ENCODE results near the gene PSME4.

DNA sequence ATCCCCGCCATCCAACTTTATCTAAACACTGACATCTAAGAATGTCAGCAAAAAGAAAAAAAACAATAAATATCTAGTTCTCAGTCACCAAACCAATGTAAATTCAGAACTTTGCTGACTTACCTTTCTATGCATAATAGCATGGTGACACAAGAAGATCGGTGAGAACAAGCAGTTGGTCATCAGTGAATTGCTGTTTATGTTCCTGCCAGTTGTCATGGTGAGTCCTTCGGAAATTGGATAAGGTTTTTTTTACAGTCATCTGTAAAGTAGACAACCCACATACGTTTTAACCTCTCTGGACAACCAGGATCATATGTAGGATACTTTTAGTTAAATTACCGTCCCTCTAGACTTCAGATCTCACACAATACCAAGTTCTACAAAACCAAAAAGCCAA is 104.8 kb downstream of the PSME4 start:
- TF ChIP-seq, protein P1, sequence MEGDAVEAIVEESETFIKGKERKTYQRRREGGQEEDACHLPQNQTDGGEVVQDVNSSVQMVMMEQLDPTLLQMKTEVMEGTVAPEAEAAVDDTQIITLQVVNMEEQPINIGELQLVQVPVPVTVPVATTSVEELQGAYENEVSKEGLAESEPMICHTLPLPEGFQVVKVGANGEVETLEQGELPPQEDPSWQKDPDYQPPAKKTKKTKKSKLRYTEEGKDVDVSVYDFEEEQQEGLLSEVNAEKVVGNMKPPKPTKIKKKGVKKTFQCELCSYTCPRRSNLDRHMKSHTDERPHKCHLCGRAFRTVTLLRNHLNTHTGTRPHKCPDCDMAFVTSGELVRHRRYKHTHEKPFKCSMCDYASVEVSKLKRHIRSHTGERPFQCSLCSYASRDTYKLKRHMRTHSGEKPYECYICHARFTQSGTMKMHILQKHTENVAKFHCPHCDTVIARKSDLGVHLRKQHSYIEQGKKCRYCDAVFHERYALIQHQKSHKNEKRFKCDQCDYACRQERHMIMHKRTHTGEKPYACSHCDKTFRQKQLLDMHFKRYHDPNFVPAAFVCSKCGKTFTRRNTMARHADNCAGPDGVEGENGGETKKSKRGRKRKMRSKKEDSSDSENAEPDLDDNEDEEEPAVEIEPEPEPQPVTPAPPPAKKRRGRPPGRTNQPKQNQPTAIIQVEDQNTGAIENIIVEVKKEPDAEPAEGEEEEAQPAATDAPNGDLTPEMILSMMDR (IDR thresholded peaks at IDR 0.05): no peak
- TF ChIP-seq EZH2 (IDR thresholded peaks at IDR 0.05; ENCODE audit: borderline replicate concordance, insufficient read depth, low read depth, low read length, poor library complexity, severe bottlenecking): no peak
